GM23338 (cell line): ENCODE measurements around the gene ZDHHC11B. TPM values are rescaled to one million over a fixed set of nuclear protein-coding genes. Genes with fewer than 3 reads are reported as not detected.
A peak's percentile ranks its signal among the peaks of the same experiment; 100 is the strongest.
"Not testable (repeated sequence)": the region's sequence is repeated elsewhere in the genome, so short reads cannot be mapped to it uniquely, and the experiment has no call there.

Experiments
- ATAC-seq: fragments of 200-7000 bp; cut with Tn5 transposase; 3 replicates; pipeline ENCODE4 v1.9.1; 2020
- DNase-seq: peaks from one replicate; pipeline ENCODE4 v3.0.0-alpha.2; 2015; ENCODE audit warnings: low spot score
- H2AFZ ChIP-seq: fragments of 200-600 bp; sonication (generic); 2 replicates; pipeline ENCODE4 v1.8.0; 2016; ENCODE audit warnings: antibody characterized with exemption, mild to moderate bottlenecking, moderate library complexity
- H3F3A ChIP-seq: fragments of 200-600 bp; sonication (generic); replicated peaks from 2 replicates; pipeline ENCODE4 v1.8.0; 2017; ENCODE audit warnings: antibody characterized with exemption, mixed run types, low read depth
- H3K27ac ChIP-seq: fragments of 200-600 bp; sonication (generic); 2 replicates; pipeline ENCODE4 v1.6.1; 2016; ENCODE audit warnings: low read depth
- H3K27me3 ChIP-seq: fragments of 200-600 bp; sonication (generic); 2 replicates; pipeline ENCODE4 v1.8.0; 2016; ENCODE audit warnings: mild to moderate bottlenecking, mixed run types, moderate library complexity; ENCODE audit not compliant: insufficient read depth
- H3K36me3 ChIP-seq: fragments of 200-600 bp; sonication (generic); 2 replicates; pipeline ENCODE4 v1.8.0; 2016; ENCODE audit warnings: mild to moderate bottlenecking; ENCODE audit not compliant: insufficient read depth
- H3K4me1 ChIP-seq: fragments of 200-600 bp; sonication (generic); 2 replicates; pipeline ENCODE4 v1.8.0; 2016; ENCODE audit warnings: mild to moderate bottlenecking, moderate library complexity; ENCODE audit not compliant: insufficient read depth
- H3K4me2 ChIP-seq: fragments of 200-600 bp; sonication (generic); 2 replicates; pipeline ENCODE4 v1.7.1; 2017; ENCODE audit warnings: mixed run types
- H3K4me3 ChIP-seq: fragments of 200-600 bp; sonication (generic); 2 replicates; pipeline ENCODE4 v1.6.1; 2016; ENCODE audit warnings: mixed run types
- H3K79me2 ChIP-seq: fragments of 200-600 bp; sonication (generic); replicated peaks from 2 replicates; pipeline ENCODE4 v1.8.0; 2017; ENCODE audit warnings: mild to moderate bottlenecking; ENCODE audit not compliant: insufficient read depth
- H3K9me2 ChIP-seq: fragments of 200-600 bp; sonication (generic); 2 replicates; pipeline ENCODE4 v1.8.0; 2017; ENCODE audit not compliant: insufficient read depth
- H4K20me1 ChIP-seq: fragments of 200-600 bp; sonication (generic); replicated peaks from 2 replicates; pipeline ENCODE4 v1.8.0; 2017; ENCODE audit warnings: mild to moderate bottlenecking; ENCODE audit not compliant: insufficient read depth
- H3K27ac Mint-ChIP-seq: 2 replicates; pipeline ENCODE4 v1.8.0; 2020; ENCODE audit warnings: inconsistent platforms, mild to moderate bottlenecking, moderate library complexity, mixed read lengths
- H3K27me3 Mint-ChIP-seq: 3 replicates; pipeline ENCODE4 v1.8.0; 2022; ENCODE audit warnings: low read depth, mild to moderate bottlenecking, moderate library complexity, mixed read lengths, inconsistent platforms; ENCODE audit not compliant: insufficient read depth, poor library complexity
- H3K36me3 Mint-ChIP-seq: 3 replicates; pipeline ENCODE4 v1.8.0; 2021; ENCODE audit warnings: low read depth, mild to moderate bottlenecking, inconsistent platforms, moderate library complexity, mixed read lengths
- H3K4me1 Mint-ChIP-seq: 3 replicates; pipeline ENCODE4 v1.8.0; 2020; ENCODE audit warnings: mild to moderate bottlenecking, inconsistent platforms, mixed read lengths
- H3K4me3 Mint-ChIP-seq: 3 replicates; pipeline ENCODE4 v1.8.0; 2021; ENCODE audit warnings: moderate library complexity, mild to moderate bottlenecking, inconsistent platforms, mixed read lengths
- H3K9me3 Mint-ChIP-seq: 3 replicates; pipeline ENCODE4 v1.8.0; 2020; ENCODE audit warnings: moderate library complexity, mild to moderate bottlenecking, inconsistent platforms, mixed read lengths
- polyA plus RNA-seq: library from polyadenylated mRNA; unstranded; fragments of >200 nt; fragmentation: Nextera tagmentation; extraction: Ambion mirVana; gene quantifications from 2 replicates; pipeline ENCODE4 v1.2.1, GENCODE V29; 2016
- total RNA-seq: library from RNA; depleted of rRNA; stranded (reverse); fragments of >200 nt; shearing (Covaris generic); gene quantifications from 2 replicates; pipeline ENCODE4 v1.2.3, GENCODE V29; 2014

ZDHHC11B gene
- total and polyA plus RNA-seq, 2 experiments from 2014 or later, result 0.89 to 1.2 TPM

GRCh38 chr5:783049-783802 lies 1.3 kb downstream of the ZDHHC11B start:
- not testable (repeated sequence) for H2AFZ ChIP-seq, H3F3A ChIP-seq, H3K79me2 ChIP-seq, DNase-seq, H3K9me2 ChIP-seq, H3K4me1 Mint-ChIP-seq, H3K4me1 ChIP-seq, H3K27me3 Mint-ChIP-seq, H3K36me3 Mint-ChIP-seq, H3K27ac Mint-ChIP-seq, H3K9me3 Mint-ChIP-seq, H3K36me3 ChIP-seq, H3K27ac ChIP-seq, H4K20me1 ChIP-seq
- peak overlapping the region; percentile 70; the same call in 1 of the 2 replicates for H3K4me2 ChIP-seq
- peaks cover 13% of the 10 kb centered on the region for H3K27me3 ChIP-seq
- peak; percentile 57 for ATAC-seq
- peak overlapping the region; percentile 46; the same call in 1 of the 2 replicates for H3K4me3 ChIP-seq
- H3K4me3 Mint-ChIP-seq, result peak overlapping the region; percentile 34; the same call in 2 of the 3 replicates

- H3K4me3 Mint-ChIP-seq, H3K9me3 Mint-ChIP-seq, H3K27ac ChIP-seq, H3K9me2 ChIP-seq, H3K36me3 Mint-ChIP-seq, H3K4me2 ChIP-seq, H3K4me3 ChIP-seq, H3K27me3 Mint-ChIP-seq, H3K36me3 ChIP-seq, H2AFZ ChIP-seq, H3K79me2 ChIP-seq, H3K4me1 ChIP-seq, H3K27ac Mint-ChIP-seq, H3F3A ChIP-seq, H3K4me1 Mint-ChIP-seq, DNase-seq, H4K20me1 ChIP-seq: not testable (repeated sequence)
- ATAC-seq, result peak; percentile 18
- peaks cover 13% of the 10 kb centered on the region for H3K27me3 ChIP-seq
Measured at GRCh38 chr5:782356-782755, 2.2 kb downstream of the ZDHHC11B start.

GRCh38 chr5:780571-780970 lies 4.0 kb downstream of the ZDHHC11B start:
- H3K4me2 ChIP-seq, H3K79me2 ChIP-seq, H3K27ac ChIP-seq, H3K36me3 Mint-ChIP-seq, DNase-seq, H2AFZ ChIP-seq, H3K9me2 ChIP-seq, H3F3A ChIP-seq, H3K36me3 ChIP-seq, H4K20me1 ChIP-seq, H3K4me1 ChIP-seq, H3K4me3 Mint-ChIP-seq, H3K4me1 Mint-ChIP-seq, ATAC-seq, H3K27ac Mint-ChIP-seq, H3K4me3 ChIP-seq, H3K27me3 Mint-ChIP-seq, H3K9me3 Mint-ChIP-seq: not testable (repeated sequence)
- H3K27me3 ChIP-seq, result peaks cover 12% of the 10 kb centered on the region

GRCh38 chr5:778967-779366 lies 5.6 kb downstream of the ZDHHC11B start:
- H3F3A ChIP-seq, H3K27ac Mint-ChIP-seq, H3K36me3 Mint-ChIP-seq, H3K4me1 Mint-ChIP-seq, H3K4me3 Mint-ChIP-seq, H2AFZ ChIP-seq, H3K27me3 Mint-ChIP-seq, H3K79me2 ChIP-seq, H3K27me3 ChIP-seq, H3K9me3 Mint-ChIP-seq, H3K9me2 ChIP-seq, ATAC-seq, H3K4me3 ChIP-seq, H3K36me3 ChIP-seq, H3K27ac ChIP-seq, DNase-seq, H3K4me1 ChIP-seq, H4K20me1 ChIP-seq, H3K4me2 ChIP-seq: not testable (repeated sequence)

- H3K9me2 ChIP-seq, H3K79me2 ChIP-seq, H3K4me1 Mint-ChIP-seq, H3K27me3 ChIP-seq, H2AFZ ChIP-seq, H3K36me3 Mint-ChIP-seq, DNase-seq, H3K27ac ChIP-seq, H3K4me1 ChIP-seq, H3K4me2 ChIP-seq, H3F3A ChIP-seq, H3K27ac Mint-ChIP-seq, H3K4me3 ChIP-seq, H4K20me1 ChIP-seq, ATAC-seq, H3K9me3 Mint-ChIP-seq, H3K27me3 Mint-ChIP-seq, H3K36me3 ChIP-seq, H3K4me3 Mint-ChIP-seq: not testable (repeated sequence)
Measured at GRCh38 chr5:778421-778820, 6.1 kb downstream of the ZDHHC11B start.
